Measurements from ENCODE around the gene ELF5.

DNA sequence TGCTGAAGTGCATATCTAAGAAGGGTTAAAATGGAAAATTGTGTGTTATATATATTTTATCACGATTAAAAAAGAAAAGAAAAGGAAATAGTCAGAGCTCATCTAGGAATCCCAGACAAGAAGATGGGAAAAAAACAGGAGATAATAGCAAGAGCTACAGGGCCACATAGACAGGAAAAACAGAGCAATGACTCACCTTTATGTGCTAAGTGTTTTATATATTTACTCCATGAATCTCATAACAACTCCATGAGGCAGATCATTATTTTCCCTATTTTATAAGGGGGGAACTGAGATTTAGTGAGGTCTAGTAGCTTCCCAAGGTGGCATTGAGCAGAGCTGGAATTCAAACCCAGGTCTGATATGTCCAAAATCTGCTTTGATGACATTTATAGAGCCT, 18.1 kb upstream of the ELF5 start:
- no peak for TF ChIP-seq EZH2 (IDR thresholded peaks at IDR 0.05; ENCODE audit: insufficient read depth, poor library complexity, severe bottlenecking)
- no peak for TF ChIP-seq EZH2phosphoT487 (IDR thresholded peaks at IDR 0.05; ENCODE audit: insufficient read depth, low read depth)
